OCI-LY7 (cell line): ENCODE results near the gene RPS14. TPM values are rescaled to one million over a fixed set of nuclear protein-coding genes. Genes with fewer than 3 reads are reported as not detected.

Source experiments
- BruUV-seq: library from RNA; stranded (reverse); fragments of 400-500 nt; replicated peaks from 2 replicates; lab custom pipeline; 2021; lab: Mats Ljungman, UMichigan
- CTCF ChIA-PET: fragments of 300-600 bp; sonication (Branson Sonifier 250); formaldehyde crosslinking; loops from one replicate; lab custom pipeline; 2022; ENCODE audit warnings: antibody characterized with exemption; ENCODE audit not compliant: unreplicated experiment; lab: Charles Lee
- POLR2A ChIA-PET: fragments of 300-600 bp; sonication (Branson Sonifier 250); formaldehyde crosslinking; loops from one replicate; lab custom pipeline; 2022; ENCODE audit warnings: antibody characterized with exemption; lab: Charles Lee
- DNase-seq: peaks from one replicate; pipeline ENCODE4 v3.0.0-alpha.2; 2015; ENCODE audit warnings: low spot score
- H2AFZ ChIP-seq: fragments of 200-600 bp; sonication (generic), shearing (Covaris generic); 2 replicates; pipeline ENCODE4 v1.6.1; 2014; ENCODE audit warnings: mild to moderate bottlenecking, antibody characterized with exemption, low read length, moderate library complexity
- H3K27ac ChIP-seq: fragments of 200-600 bp; sonication (generic); 2 replicates; pipeline ENCODE4 v1.5.1; 2014; ENCODE audit warnings: mixed run types, low read depth, mild to moderate bottlenecking, moderate library complexity, low read length, inconsistent platforms; ENCODE audit not compliant: poor library complexity, severe bottlenecking
- H3K36me3 ChIP-seq: fragments of 200-600 bp; sonication (generic); 2 replicates; pipeline ENCODE4 v1.6.1; 2014; ENCODE audit warnings: mild to moderate bottlenecking, antibody characterized with exemption, low read length, moderate library complexity, mixed read lengths; ENCODE audit not compliant: insufficient read depth
- H3K4me1 ChIP-seq: fragments of 200-600 bp; sonication (generic); 2 replicates; pipeline ENCODE4 v1.5.1; 2014; ENCODE audit warnings: mild to moderate bottlenecking, low read length; ENCODE audit not compliant: insufficient read depth, poor library complexity, severe bottlenecking
- H3K4me2 ChIP-seq: fragments of 200-600 bp; sonication (generic); 2 replicates; pipeline ENCODE4 v1.6.1; 2014; ENCODE audit warnings: mild to moderate bottlenecking, low read length
- H3K4me3 ChIP-seq: fragments of 200-600 bp; sonication (generic); 2 replicates; pipeline ENCODE4 v1.5.1; 2014; ENCODE audit warnings: mild to moderate bottlenecking, low read depth, low read length; ENCODE audit not compliant: poor library complexity, severe bottlenecking
- H3K79me2 ChIP-seq: fragments of 200-600 bp; sonication (generic); 2 replicates; pipeline ENCODE4 v1.6.1; 2016; ENCODE audit warnings: low read depth, mild to moderate bottlenecking, low read length, moderate library complexity, mixed read lengths; ENCODE audit not compliant: insufficient read depth
- H3K9me2 ChIP-seq: fragments of 200-600 bp; sonication (generic); 2 replicates; pipeline ENCODE4 v1.6.1; 2016; ENCODE audit warnings: mild to moderate bottlenecking, low read length, mixed read lengths; ENCODE audit not compliant: insufficient read depth
- H3K9me3 ChIP-seq: fragments of 200-600 bp; sonication (generic); 2 replicates; pipeline ENCODE4 v1.6.1; 2014; ENCODE audit warnings: mild to moderate bottlenecking, mixed run types, low read length, mixed read lengths
- H4K20me1 ChIP-seq: fragments of 200-600 bp; sonication (generic); 2 replicates; pipeline ENCODE4 v1.6.1; 2014; ENCODE audit warnings: mild to moderate bottlenecking, antibody characterized with exemption, low read length, moderate library complexity, mixed read lengths; ENCODE audit not compliant: insufficient read depth
- CTCF ChIP-seq: fragments of 200-600 bp; sonication (generic); conservative IDR thresholded peaks from 2 replicates; pipeline ENCODE4 v1.5.1; 2014; ENCODE audit warnings: mild to moderate bottlenecking, antibody characterized with exemption, low read length, moderate library complexity, mixed read lengths
- EZH2phosphoT487 ChIP-seq: fragments of 200-600 bp; sonication (generic); IDR thresholded peaks from 2 replicates; pipeline ENCODE4 v1.6.1; 2018; ENCODE audit warnings: low read depth, borderline replicate concordance, mild to moderate bottlenecking, mixed run types, antibody characterized with exemption, low read length, moderate library complexity, mixed read lengths
- intact Hi-C: fragments of 100-400 bp; cut with micrococcal nuclease; formaldehyde crosslinking; loops from one replicate; pipeline ENCODE4 v1.10.0; 2022; ENCODE audit not compliant: unreplicated experiment
- total RNA-seq, 2 experiments: library from RNA; depleted of rRNA in 1 of 2; stranded (reverse); fragments of >200 nt in 1 of 2; shearing (Covaris generic) in 1 of 2; gene quantifications; 2 replicates each; pipeline ENCODE4 v1.2.3, GENCODE V29; 2014 to 2022

Gene RPS14
- total RNA-seq, 2 experiments from 2014 or later, result 2,281 to 2,304 TPM

GRCh38 chr5:150392680-150393079 lies 56.9 kb downstream of the RPS14 start:
- DNase-seq, result no peak
- H3K4me3 ChIP-seq, result no peak overlapping the region
- TF ChIP-seq EZH2phosphoT487 (no peak), CTCF (no peak)
- no peak overlapping the region for H3K27ac ChIP-seq
- no peaks in the 10 kb centered on the region for H3K79me2 ChIP-seq
- no peak overlapping the region for H2AFZ ChIP-seq
- H4K20me1 ChIP-seq, result no peaks in the 10 kb centered on the region
- peaks cover 98% of the 10 kb centered on the region for H3K36me3 ChIP-seq
- ChIA-PET CTCF (no interaction called here), POLR2A (no interaction called here)
- H3K4me2 ChIP-seq, result no peak overlapping the region
- H3K4me1 ChIP-seq, result no peaks in the 10 kb centered on the region
- intact Hi-C loops, result no loop called here
- H3K9me2 ChIP-seq, result no peaks in the 10 kb centered on the region
- no peaks in the 10 kb centered on the region for H3K9me3 ChIP-seq
- BruUV-seq, result no TSS peak

Other genes starting within 250 kb of the RPS14 start
- gene CAMK2A, start 160.0 kb downstream of the RPS14 start, total RNA-seq (2014; rRNA removed; shearing (Covaris generic)), result not detected in 2 replicates
- gene CAMK2A, start 160.0 kb downstream of the RPS14 start, total RNA-seq (2022), result not detected in 2 replicates
- not detected in 2 replicates for gene ARSI, start 146.8 kb downstream of the RPS14 start, total RNA-seq (2014; rRNA removed; shearing (Covaris generic))
- gene ARSI, start 146.8 kb downstream of the RPS14 start, total RNA-seq (2022), result not detected in 2 replicates
- 61.3 and 62.9 TPM in 2 replicates for gene TCOF1, start 92.0 kb downstream of the RPS14 start, total RNA-seq (2014; rRNA removed; shearing (Covaris generic))
- gene TCOF1, start 92.0 kb downstream of the RPS14 start, total RNA-seq (2022), result 104 and 108 TPM in 2 replicates
- 2,446 and 3,686 TPM in 2 replicates for gene CD74, start 36.8 kb downstream of the RPS14 start, total RNA-seq (2014; rRNA removed; shearing (Covaris generic))
- 1,759 and 1,769 TPM in 2 replicates for gene CD74, start 36.8 kb downstream of the RPS14 start, total RNA-seq (2022)
- 8.8 and 9.5 TPM in 2 replicates for gene NDST1, start 58.4 kb upstream of the RPS14 start, total RNA-seq (2014; rRNA removed; shearing (Covaris generic))
- 26.6 and 28.4 TPM in 2 replicates for gene NDST1, start 58.4 kb upstream of the RPS14 start, total RNA-seq (2022)
- not detected in 2 replicates for gene SYNPO, start 190.9 kb upstream of the RPS14 start, total RNA-seq (2014; rRNA removed; shearing (Covaris generic))
- gene SYNPO, start 190.9 kb upstream of the RPS14 start, total RNA-seq (2022), result 0.08 and 0.15 TPM in 2 replicates
- gene MYOZ3, start 211.5 kb upstream of the RPS14 start, total RNA-seq (2014; rRNA removed; shearing (Covaris generic)), result not detected in 2 replicates
- not detected in 2 replicates for gene MYOZ3, start 211.5 kb upstream of the RPS14 start, total RNA-seq (2022)